OCI-LY7 (cell line): ENCODE data around the gene RXRA. TPM values are rescaled to one million over a fixed set of nuclear protein-coding genes. Genes with fewer than 3 reads are reported as not detected.
A peak's percentile ranks its signal among the peaks of the same experiment; 100 is the strongest.

Source experiments
- BruUV-seq: library from RNA; stranded (reverse); fragments of 400-500 nt; replicated peaks from 2 replicates; lab custom pipeline; 2021; lab: Mats Ljungman, UMichigan
- CTCF ChIA-PET: fragments of 300-600 bp; sonication (Branson Sonifier 250); formaldehyde crosslinking; loops from one replicate; lab custom pipeline; 2022; ENCODE audit warnings: antibody characterized with exemption; ENCODE audit not compliant: unreplicated experiment; lab: Charles Lee
- POLR2A ChIA-PET: fragments of 300-600 bp; sonication (Branson Sonifier 250); formaldehyde crosslinking; loops from one replicate; lab custom pipeline; 2022; ENCODE audit warnings: antibody characterized with exemption; lab: Charles Lee
- DNase-seq: peaks from one replicate; pipeline ENCODE4 v3.0.0-alpha.2; 2015; ENCODE audit warnings: low spot score
- H2AFZ ChIP-seq: fragments of 200-600 bp; sonication (generic), shearing (Covaris generic); 2 replicates; pipeline ENCODE4 v1.6.1; 2014; ENCODE audit warnings: mild to moderate bottlenecking, antibody characterized with exemption, low read length, moderate library complexity
- H3K27ac ChIP-seq: fragments of 200-600 bp; sonication (generic); 2 replicates; pipeline ENCODE4 v1.5.1; 2014; ENCODE audit warnings: mixed run types, low read depth, mild to moderate bottlenecking, moderate library complexity, low read length, inconsistent platforms; ENCODE audit not compliant: poor library complexity, severe bottlenecking
- H3K36me3 ChIP-seq: fragments of 200-600 bp; sonication (generic); 2 replicates; pipeline ENCODE4 v1.6.1; 2014; ENCODE audit warnings: mild to moderate bottlenecking, antibody characterized with exemption, low read length, moderate library complexity, mixed read lengths; ENCODE audit not compliant: insufficient read depth
- H3K4me1 ChIP-seq: fragments of 200-600 bp; sonication (generic); 2 replicates; pipeline ENCODE4 v1.5.1; 2014; ENCODE audit warnings: mild to moderate bottlenecking, low read length; ENCODE audit not compliant: insufficient read depth, poor library complexity, severe bottlenecking
- H3K4me2 ChIP-seq: fragments of 200-600 bp; sonication (generic); 2 replicates; pipeline ENCODE4 v1.6.1; 2014; ENCODE audit warnings: mild to moderate bottlenecking, low read length
- H3K4me3 ChIP-seq: fragments of 200-600 bp; sonication (generic); 2 replicates; pipeline ENCODE4 v1.5.1; 2014; ENCODE audit warnings: mild to moderate bottlenecking, low read depth, low read length; ENCODE audit not compliant: poor library complexity, severe bottlenecking
- H3K79me2 ChIP-seq: fragments of 200-600 bp; sonication (generic); 2 replicates; pipeline ENCODE4 v1.6.1; 2016; ENCODE audit warnings: low read depth, mild to moderate bottlenecking, low read length, moderate library complexity, mixed read lengths; ENCODE audit not compliant: insufficient read depth
- H3K9me2 ChIP-seq: fragments of 200-600 bp; sonication (generic); 2 replicates; pipeline ENCODE4 v1.6.1; 2016; ENCODE audit warnings: mild to moderate bottlenecking, low read length, mixed read lengths; ENCODE audit not compliant: insufficient read depth
- H3K9me3 ChIP-seq: fragments of 200-600 bp; sonication (generic); 2 replicates; pipeline ENCODE4 v1.6.1; 2014; ENCODE audit warnings: mild to moderate bottlenecking, mixed run types, low read length, mixed read lengths
- H4K20me1 ChIP-seq: fragments of 200-600 bp; sonication (generic); 2 replicates; pipeline ENCODE4 v1.6.1; 2014; ENCODE audit warnings: mild to moderate bottlenecking, antibody characterized with exemption, low read length, moderate library complexity, mixed read lengths; ENCODE audit not compliant: insufficient read depth
- CTCF ChIP-seq: fragments of 200-600 bp; sonication (generic); conservative IDR thresholded peaks from 2 replicates; pipeline ENCODE4 v1.5.1; 2014; ENCODE audit warnings: mild to moderate bottlenecking, antibody characterized with exemption, low read length, moderate library complexity, mixed read lengths
- EZH2phosphoT487 ChIP-seq: fragments of 200-600 bp; sonication (generic); IDR thresholded peaks from 2 replicates; pipeline ENCODE4 v1.6.1; 2018; ENCODE audit warnings: low read depth, borderline replicate concordance, mild to moderate bottlenecking, mixed run types, antibody characterized with exemption, low read length, moderate library complexity, mixed read lengths
- intact Hi-C: fragments of 100-400 bp; cut with micrococcal nuclease; formaldehyde crosslinking; loops from one replicate; pipeline ENCODE4 v1.10.0; 2022; ENCODE audit not compliant: unreplicated experiment
- total RNA-seq, 2 experiments: library from RNA; depleted of rRNA in 1 of 2; stranded (reverse); fragments of >200 nt in 1 of 2; shearing (Covaris generic) in 1 of 2; gene quantifications; 2 replicates each; pipeline ENCODE4 v1.2.3, GENCODE V29; 2014 to 2022

RXRA gene
- total RNA-seq, 2 experiments from 2014 or later: 0.25 to 0.40 TPM

DNA sequence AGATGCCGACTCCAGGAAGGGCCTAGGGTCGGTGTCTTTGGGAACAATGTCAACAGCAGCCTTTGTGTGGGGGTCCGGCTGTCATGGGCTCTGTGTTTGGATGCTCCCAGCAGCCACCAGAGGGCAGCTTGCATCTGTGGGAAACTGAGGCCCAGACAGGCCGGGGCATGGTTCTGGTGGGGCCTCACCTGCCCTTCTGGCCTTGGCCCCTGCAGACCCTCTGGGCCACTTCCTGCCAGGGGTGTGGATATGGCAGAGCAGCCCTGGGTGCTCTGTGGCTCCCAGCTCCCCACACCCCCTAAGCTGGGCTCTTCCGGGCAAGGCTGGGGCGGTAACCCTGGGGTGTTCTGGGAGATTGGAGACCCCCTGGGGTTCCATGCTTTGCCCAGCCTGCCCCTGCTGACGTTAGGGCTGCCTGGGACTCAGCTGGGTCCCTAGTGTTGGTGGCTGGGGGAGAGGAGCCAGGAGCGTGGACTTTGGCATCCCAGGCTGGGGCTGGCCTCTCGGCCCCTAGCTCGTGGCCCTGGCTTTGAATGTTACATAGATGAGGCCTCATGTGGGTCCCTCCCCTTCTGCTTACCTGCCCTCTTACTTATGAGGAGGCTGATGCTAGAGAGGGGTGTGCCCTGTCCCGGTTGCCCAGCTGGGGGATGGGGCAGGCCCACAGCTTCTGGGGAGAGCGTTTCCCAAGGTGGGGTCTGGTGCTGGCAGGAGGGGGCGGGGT is 38.3 kb downstream of the RXRA start:
- H3K4me1 ChIP-seq: no peaks in the 10 kb centered on the region
- H2AFZ ChIP-seq: no peak overlapping the region
- H3K79me2 ChIP-seq: no peaks in the 10 kb centered on the region
- H3K27ac ChIP-seq: no peak overlapping the region
- ChIA-PET CTCF (interaction anchor here (0.6 kb wide), 1 partner anchor 174 kb away, joined by 3 read pairs; no protein-coding TSS in a partner anchor), POLR2A (interaction anchor here (0.6 kb wide), 1 partner anchor 13 kb away, joined by 3 read pairs; no protein-coding TSS in a partner anchor)
- no TSS peak for BruUV-seq
- H3K4me2 ChIP-seq: no peak overlapping the region
- TF ChIP-seq EZH2phosphoT487 (no peak), CTCF (peak; percentile 64)
- H3K9me3 ChIP-seq: no peaks in the 10 kb centered on the region
- H4K20me1 ChIP-seq: no peaks in the 10 kb centered on the region
- peak; percentile 14 for DNase-seq
- no peak overlapping the region for H3K4me3 ChIP-seq
- H3K9me2 ChIP-seq: no peaks in the 10 kb centered on the region
- intact Hi-C loops: loop anchor here (1.0 kb wide), 1 partner anchor 79 kb away; no protein-coding TSS in a partner anchor
- no peaks in the 10 kb centered on the region for H3K36me3 ChIP-seq

DNA sequence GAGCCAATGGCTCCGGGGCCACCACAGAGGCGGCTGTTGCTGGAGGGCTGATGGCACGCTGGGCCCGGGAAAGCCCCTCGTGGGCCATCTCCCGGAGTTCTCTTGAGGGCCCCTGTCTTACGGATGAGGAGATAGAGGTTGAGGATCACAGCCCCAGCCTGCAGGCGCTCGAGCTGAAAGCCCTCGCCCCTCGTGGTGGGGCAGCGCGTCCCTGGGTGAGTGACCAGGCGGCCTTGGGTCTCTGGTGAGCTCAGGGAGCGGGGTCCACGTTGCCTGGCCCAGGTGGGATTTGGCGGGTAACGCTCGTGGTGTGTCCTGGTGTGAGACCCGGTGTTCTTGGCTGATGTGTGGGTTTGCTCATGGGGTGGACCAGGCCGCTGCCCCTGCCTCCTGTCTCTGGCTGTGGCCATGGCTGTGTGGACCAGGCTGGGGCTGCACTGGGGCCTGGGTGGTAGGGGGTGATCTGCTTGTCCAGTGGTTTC is 38.9 kb downstream of the RXRA start:
- H3K79me2 ChIP-seq: no peaks in the 10 kb centered on the region
- no peak overlapping the region for H3K4me2 ChIP-seq
- no peak for DNase-seq
- intact Hi-C loops: no loop called here
- no peak overlapping the region for H2AFZ ChIP-seq
- BruUV-seq: no TSS peak
- no peaks in the 10 kb centered on the region for H3K36me3 ChIP-seq
- ChIA-PET POLR2A (no interaction called here), CTCF (interaction anchor here (0.6 kb wide), 1 partner anchor 175 kb away, joined by 3 read pairs; no protein-coding TSS in a partner anchor)
- H4K20me1 ChIP-seq: no peaks in the 10 kb centered on the region
- H3K9me3 ChIP-seq: no peaks in the 10 kb centered on the region
- TF ChIP-seq EZH2phosphoT487 (no peak), CTCF (no peak)
- no peaks in the 10 kb centered on the region for H3K4me1 ChIP-seq
- H3K27ac ChIP-seq: no peak overlapping the region
- no peaks in the 10 kb centered on the region for H3K9me2 ChIP-seq
- H3K4me3 ChIP-seq: no peak overlapping the region

- no peaks in the 10 kb centered on the region for H3K36me3 ChIP-seq
- ChIA-PET POLR2A (no interaction called here), CTCF (no interaction called here)
- DNase-seq: no peak
- H3K4me3 ChIP-seq: no peak overlapping the region
- H2AFZ ChIP-seq: no peak overlapping the region
- no peaks in the 10 kb centered on the region for H3K9me2 ChIP-seq
- no peaks in the 10 kb centered on the region for H3K79me2 ChIP-seq
- BruUV-seq: no TSS peak
- H4K20me1 ChIP-seq: no peaks in the 10 kb centered on the region
- intact Hi-C loops: no loop called here
- H3K4me2 ChIP-seq: no peak overlapping the region
- H3K4me1 ChIP-seq: no peaks in the 10 kb centered on the region
- H3K27ac ChIP-seq: no peak overlapping the region
- H3K9me3 ChIP-seq: no peaks in the 10 kb centered on the region
- TF ChIP-seq CTCF: no peak
- no peak for TF ChIP-seq EZH2phosphoT487
Measured at GRCh38 chr9:134365791-134366222, 39.6 kb downstream of the RXRA start.
